Measurements from ENCODE around the gene PDILT. TPM values are rescaled to one million over a fixed set of nuclear protein-coding genes. Genes with fewer than 3 reads are reported as not detected.

Gene PDILT
- total and polyA plus RNA-seq, 12 donors = not detected

- intact Hi-C loops (cut with DNase I) = no loop called here
- DNase-seq = no peak
- Histone ChIP-seq H3K36me3 (replicated peaks in 1 of 2) (no peaks in the 10 kb centered on the region), H3K4me1 (replicated peaks in 1 of 2) (no peaks in the 10 kb centered on the region), H3K27me3 (no peaks in the 10 kb centered on the region), H3K27ac (no peak overlapping the region), H3K4me3 (no peak overlapping the region), H3K9me3 (replicated peaks in 1 of 3) (no peaks in the 10 kb centered on the region)
- WGBS, 4 donors = 63 to 75% (median 71%) methylated on average over 1 of the region's 1 CpG
- TF ChIP-seq CTCF (IDR thresholded peaks at IDR 0.05) = no peak
- no peak for TF ChIP-seq POLR2A (IDR thresholded peaks at IDR 0.05)
Observed at GRCh38 chr16:20334396-20334795, 70.1 kb downstream of the PDILT start.

- TF ChIP-seq POLR2A (IDR thresholded peaks at IDR 0.05) (no peak), CTCF (IDR thresholded peaks at IDR 0.05) (no peak)
- Histone ChIP-seq H3K4me3 (no peak overlapping the region), H3K27ac (no peak overlapping the region), H3K4me1 (replicated peaks in 1 of 2) (no peaks in the 10 kb centered on the region), H3K36me3 (replicated peaks in 1 of 2) (no peaks in the 10 kb centered on the region), H3K27me3 (no peaks in the 10 kb centered on the region), H3K9me3 (replicated peaks in 1 of 3) (no peaks in the 10 kb centered on the region)
- DNase-seq = no peak
- WGBS, 4 donors = 44 to 51% (median 45%) methylated on average over 5 of the region's 5 CpGs
- intact Hi-C loops (cut with DNase I) = no loop called here
Observed at GRCh38 chr16:20333120-20333519, 71.4 kb downstream of the PDILT start.

GRCh38 chr16:20332411-20332810 is 72.1 kb downstream of the PDILT start:
- no peak for TF ChIP-seq CTCF (IDR thresholded peaks at IDR 0.05)
- TF ChIP-seq POLR2A (IDR thresholded peaks at IDR 0.05) = no peak
- 83 to 87% (median 85%) methylated on average over 8 of the region's 8 CpGs for WGBS, 4 donors
- Histone ChIP-seq H3K4me1 (replicated peaks in 1 of 2) (no peaks in the 10 kb centered on the region), H3K4me3 (no peak overlapping the region), H3K9me3 (replicated peaks in 1 of 3) (no peaks in the 10 kb centered on the region), H3K27ac (no peak overlapping the region), H3K27me3 (no peaks in the 10 kb centered on the region), H3K36me3 (replicated peaks in 1 of 2) (no peaks in the 10 kb centered on the region)
- no peak for DNase-seq
- intact Hi-C loops (cut with DNase I) = no loop called here

DNA sequence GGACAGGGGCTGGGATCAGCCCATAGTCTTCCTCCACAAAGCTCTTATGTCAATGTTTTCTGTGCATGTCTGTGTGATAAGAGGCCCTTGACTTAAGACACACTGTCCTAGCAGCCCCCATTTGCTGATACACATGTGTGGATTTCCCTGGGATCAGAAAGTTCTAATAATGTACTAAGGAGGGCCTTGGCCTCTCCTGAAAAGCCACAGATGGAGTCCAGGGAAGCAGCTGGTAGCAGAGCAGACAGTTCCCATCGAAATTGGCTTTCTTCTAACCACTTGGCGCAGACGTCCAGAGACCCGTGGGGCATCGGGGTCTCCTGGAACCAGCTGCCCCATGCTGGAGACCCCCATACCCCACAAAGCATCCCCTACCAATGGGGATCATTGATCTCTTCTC is 72.9 kb downstream of the PDILT start:
- TF ChIP-seq POLR2A (IDR thresholded peaks at IDR 0.05) = no peak
- no peak for TF ChIP-seq CTCF (IDR thresholded peaks at IDR 0.05)
- H3K9me3 ChIP-seq (replicated peaks in 1 of 3) = no peaks in the 10 kb centered on the region

More for the DNA sequence above, 72.9 kb downstream of the PDILT start:
- Histone ChIP-seq H3K27ac (no peak overlapping the region), H3K4me3 (no peak overlapping the region), H3K36me3 (replicated peaks in 1 of 2) (no peaks in the 10 kb centered on the region), H3K27me3 (no peaks in the 10 kb centered on the region), H3K4me1 (replicated peaks in 1 of 2) (no peaks in the 10 kb centered on the region)
- no peak for DNase-seq
- intact Hi-C loops (cut with DNase I) = no loop called here
- 57 to 91% (median 85%) methylated on average over 4 to 5 of the region's 5 CpGs for WGBS, 4 donors

Measured in adrenal gland (tissue), 12 donors.